Muscle of back (tissue), 13 donors: ENCODE measurements around the gene NOBOX. TPM values are rescaled to one million over a fixed set of nuclear protein-coding genes. Genes with fewer than 3 reads are reported as not detected.
"Not testable (repeated sequence)": the region's sequence is repeated elsewhere in the genome, so short reads cannot be mapped to it uniquely, and the experiment has no call there.

Source experiments
- DNase-seq, 3 donors: peaks; one replicate each; pipeline versions ENCODE4 v3.0.0 to v3.0.0-alpha.2; 2013
- long read RNA-seq, 9 donors: transcript quantifications; one replicate each; lab custom pipeline, GENCODE V29; 2026
- polyA plus RNA-seq, 10 donors: library from polyadenylated mRNA; unstranded; fragments of 120-200 nt; gene quantifications; one replicate each; pipeline ENCODE4 v1.2.1, GENCODE V29; 2013; ENCODE audit not compliant: insufficient read length in 10 of 10

NOBOX gene
- under 1 TPM in 2 of 10 donors, not detected in 8; 0.23 to 0.50 TPM for polyA plus RNA-seq
- long read RNA-seq, donor 1 = 0 reads
- long read RNA-seq, donor 2 = 0 reads
- long read RNA-seq, donor 3 = 0 reads
- long read RNA-seq, donor 4 = 0 reads
- long read RNA-seq, donor 5 = 0 reads
- long read RNA-seq, donor 6 = 0 reads
- long read RNA-seq, donor 7 = 0 reads
- long read RNA-seq, donor 8 = 0 reads
- long read RNA-seq, donor 9 = 0 reads

DNA sequence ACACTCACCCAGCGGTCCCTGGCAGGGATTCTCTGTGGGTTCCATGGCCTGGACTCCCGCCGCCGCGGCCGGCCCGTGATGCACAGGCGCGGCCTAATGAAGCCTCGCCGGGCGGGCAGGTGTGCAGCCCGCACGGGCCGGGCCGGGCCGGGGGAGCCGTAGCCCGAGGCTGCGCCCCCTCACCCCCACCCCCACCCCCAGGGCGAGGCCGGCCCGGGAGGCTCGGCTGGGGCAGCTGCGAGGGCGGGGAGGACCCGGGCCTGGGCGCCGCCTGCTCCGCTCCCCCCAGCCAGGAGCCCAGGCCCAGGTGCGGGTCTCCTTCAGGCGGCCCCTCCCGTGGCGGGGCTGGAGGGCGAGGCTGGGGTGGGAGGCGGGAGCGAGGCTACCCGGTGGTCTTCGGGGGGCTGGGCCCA is at the start of gene NOBOX:
Gene NOBOX (minus strand): TSS at position 45 of the 413 bp plus-strand sequence.
- DNase-seq = no peak

DNA sequence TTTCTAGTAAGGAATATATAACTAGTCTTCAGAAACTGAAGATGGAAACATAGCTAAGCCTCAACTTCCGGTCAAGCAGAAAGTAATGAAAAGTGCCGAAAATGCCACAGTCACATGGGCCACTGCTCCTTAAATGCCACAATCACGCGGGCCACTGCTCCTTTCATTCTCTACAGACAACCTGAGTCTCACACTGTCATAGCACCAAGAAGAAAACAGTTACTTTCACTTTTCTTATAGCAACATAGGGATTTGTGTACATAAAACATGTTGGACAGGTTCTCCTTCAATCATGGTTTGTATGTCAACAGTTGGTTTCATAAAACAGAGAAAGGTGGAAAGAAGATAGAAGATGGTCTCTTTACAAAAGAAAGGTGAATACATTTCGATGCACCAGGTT is 48.6 kb upstream of the NOBOX start:
- no peak for DNase-seq

DNA sequence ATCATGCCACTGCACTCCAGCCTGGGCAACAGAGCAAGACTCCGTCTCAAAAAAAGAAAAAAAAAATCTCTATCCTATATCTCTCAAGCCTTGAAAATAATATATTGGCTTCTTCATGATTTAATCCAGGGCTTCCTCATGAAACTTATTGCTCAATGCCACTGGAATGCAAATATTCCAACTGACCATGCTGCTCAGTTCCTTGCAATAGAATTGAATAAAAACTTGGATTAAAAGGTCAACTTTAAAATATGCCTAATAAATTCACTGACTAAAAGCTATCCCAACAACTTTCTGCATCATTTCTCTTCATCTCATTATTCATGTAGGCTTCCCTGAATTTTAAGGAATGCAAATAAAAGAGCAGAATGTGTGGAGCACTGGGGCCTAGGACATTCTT is 42.1 kb upstream of the NOBOX start:
- no peak for DNase-seq

DNA sequence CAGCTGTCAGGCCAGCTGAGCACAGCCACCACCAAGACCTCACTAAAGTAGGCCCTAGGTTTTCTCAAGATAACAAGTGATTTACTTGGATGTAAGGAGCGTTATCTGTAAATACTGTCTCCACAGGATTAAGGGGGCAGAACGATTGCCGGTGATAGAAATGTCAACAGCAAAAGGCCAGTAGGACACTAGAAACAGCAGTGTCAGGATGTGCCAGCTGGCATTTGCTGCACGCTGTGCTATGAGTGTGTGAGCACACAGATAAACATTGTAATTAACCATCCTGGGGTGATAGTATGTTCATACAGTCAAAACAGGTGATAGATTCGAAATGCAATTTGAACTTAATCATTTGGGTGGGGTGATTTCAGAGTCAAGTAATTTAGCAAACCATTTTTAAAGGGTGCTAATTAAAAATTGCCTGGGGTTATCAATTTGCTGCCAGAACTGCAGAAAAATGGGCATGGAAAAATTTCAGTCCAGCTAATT is 36.3 kb upstream of the NOBOX start:
- no peak for DNase-seq

DNA sequence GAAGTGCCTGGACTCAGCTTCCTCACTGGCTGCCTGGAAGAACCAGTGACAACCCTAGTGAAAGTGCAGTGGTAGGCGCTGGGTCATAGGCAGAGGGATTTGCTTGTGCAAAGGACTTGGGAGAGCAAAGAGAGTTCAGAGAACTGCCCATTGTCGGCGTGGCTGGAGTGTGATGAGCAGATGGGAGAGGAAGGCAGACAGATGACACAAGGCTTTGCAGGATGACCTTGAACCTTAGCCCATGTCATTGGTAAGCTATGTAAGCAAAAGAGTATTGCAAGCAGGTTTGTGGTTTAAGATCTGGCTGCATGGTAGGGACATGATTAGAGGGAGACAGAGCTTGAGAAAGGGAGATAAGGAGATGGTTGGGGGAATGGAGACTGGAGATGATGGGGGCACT is 35.3 kb upstream of the NOBOX start:
- DNase-seq = no peak

DNA sequence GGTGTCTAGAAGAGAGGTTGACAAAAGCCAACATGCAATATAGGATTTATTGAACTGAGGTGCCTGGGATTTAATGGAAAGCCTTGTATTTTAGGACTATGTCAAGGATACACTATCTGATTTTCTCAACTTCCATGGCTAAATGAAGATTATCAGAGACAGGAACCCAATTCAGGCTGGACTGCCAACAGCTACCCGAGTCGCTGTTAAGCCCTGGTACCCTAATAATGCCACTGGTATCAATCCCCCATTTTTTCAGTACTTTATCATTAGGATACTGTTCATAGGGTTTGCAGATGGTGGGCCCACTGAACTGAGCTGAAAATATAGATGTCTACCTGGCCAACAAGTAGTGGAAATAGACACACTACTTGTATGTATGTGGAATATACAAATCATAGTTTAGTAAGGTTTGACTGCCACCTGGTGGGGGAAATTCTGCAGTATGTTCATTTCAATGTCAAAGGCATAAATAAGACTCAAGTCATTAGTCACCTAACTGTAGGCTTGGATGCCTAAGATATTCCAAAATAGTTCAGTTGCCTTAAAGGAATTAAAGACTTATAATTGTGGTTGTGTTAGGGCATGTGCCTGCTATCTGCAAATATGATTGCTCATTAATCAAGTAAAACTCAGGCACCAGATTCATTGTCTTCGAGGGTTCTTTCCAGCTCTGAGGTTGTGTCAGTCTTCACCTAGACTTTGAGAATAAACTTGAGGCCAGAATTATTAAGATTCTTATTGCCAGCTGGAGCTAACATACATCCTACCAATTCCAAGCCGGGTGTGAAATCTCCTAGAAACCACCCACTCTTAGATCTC is 34.1 kb upstream of the NOBOX start:
- peak; percentile 39 to 72 (median 51) for DNase-seq

DNA sequence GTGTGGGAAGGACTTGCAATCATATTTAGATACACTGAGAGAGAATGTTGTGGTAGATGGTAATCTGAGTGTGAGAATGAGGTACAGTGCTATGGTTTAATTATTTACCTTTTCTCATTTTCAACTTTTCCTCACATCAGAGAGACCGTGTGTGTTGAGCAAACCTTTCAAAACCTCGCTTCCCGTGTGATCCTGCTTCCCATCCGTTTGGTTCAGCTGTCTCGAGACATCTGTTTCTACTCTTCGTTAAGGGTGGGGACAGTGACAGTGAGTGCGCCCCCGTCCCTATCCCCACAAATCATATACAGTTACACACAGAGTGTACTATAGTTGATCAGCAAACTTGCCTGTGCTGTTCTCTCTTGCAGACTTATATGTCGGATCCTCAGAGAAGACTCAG is 33.0 kb upstream of the NOBOX start:
- no peak for DNase-seq

DNA sequence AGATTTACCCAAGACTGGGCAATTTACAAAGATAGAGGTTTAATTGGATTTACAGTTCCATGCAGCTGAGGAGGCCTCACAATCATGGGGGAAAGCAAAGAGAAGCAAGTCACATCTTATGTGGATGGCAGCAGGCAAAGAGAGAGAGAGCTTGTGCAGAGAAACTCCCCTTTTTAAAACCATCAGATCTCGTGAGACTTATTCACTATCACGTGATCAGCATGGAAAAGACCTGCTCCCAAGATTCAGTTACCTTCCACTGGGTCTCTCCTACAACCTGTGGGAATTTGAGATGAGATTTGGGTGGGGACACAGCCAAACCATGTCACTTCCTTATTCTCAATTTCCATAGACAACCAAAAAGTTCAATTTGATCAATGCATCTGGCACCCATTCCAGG is 24.9 kb upstream of the NOBOX start:
- DNase-seq = no peak

DNA sequence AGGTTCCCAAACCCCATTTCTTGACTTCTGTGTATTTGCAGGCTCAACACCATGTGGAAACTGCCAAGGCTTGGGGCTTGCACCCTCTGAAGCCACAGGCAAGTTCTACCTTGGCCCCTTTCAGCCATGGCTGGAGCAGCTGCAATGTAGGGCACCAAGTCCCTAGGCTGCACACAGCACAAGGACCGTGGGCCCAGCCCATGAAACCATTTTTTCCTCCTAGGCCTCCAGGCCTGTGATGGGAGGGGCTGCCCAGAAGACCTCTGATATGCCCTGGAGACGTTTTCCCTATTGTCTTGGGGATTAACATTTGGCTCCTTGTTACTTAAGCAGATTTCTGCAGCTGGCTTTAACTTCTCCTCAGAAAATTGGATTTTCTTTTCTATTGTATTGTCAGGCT is 24.0 kb upstream of the NOBOX start:
- DNase-seq = not testable (repeated sequence)

DNA sequence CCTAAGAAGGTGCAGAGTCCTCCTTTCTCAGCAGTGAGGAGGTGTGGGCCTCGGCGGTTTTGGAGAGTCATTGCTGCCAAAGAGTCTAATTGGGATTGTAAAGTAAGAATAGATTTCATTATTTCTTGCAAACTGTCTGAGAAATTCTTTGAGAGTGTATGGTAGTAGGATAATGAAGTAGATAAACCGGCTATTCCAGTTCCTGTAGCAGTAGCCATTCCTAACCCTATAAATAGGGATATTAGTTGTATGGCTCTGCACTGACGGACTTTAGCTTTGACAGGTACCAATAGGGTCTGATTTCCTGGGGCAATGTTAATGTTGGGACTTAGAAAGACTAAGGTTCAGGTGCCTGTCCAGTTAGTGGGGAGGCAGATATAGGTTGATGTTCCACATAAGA is 15.4 kb upstream of the NOBOX start:
- not testable (repeated sequence) for DNase-seq

DNA sequence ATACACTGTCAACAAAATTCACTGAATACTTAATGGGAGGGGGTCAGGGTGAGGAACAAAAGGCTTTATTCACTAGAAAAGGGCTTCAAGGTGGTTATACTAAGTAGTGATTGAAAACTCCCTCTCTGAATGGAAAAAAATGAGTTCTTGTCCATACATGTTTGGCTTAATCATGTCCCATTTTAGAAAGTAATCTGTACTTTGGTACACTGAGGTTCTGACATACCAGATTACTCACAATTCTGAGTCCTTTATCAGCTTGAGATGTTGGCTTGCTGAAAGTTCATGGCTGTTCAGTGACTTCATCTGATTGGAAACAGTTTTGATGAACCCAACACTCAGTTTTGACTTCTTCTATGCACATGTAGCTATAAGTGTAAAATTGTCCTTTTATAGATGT is 12.8 kb upstream of the NOBOX start:
- DNase-seq = no peak

DNA sequence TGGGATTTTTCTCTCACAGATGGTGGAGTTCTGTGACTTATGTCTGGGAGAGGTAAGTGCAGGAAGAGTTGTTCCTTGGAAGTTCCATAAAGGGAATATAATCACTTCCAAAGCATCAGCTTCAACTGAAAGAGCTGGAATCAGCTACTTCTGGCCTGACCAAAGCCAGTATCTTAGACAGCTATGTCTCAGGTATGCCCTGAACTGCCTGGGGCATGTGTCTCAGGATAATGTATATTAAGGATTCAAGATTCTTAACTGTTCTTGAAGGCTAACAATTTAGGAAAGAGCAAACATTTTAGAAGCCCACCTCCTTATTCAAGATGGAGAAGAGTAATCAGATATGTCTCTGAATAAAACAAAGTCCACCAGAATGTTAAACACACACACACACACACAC is 12.4 kb upstream of the NOBOX start:
- no peak for DNase-seq

DNA sequence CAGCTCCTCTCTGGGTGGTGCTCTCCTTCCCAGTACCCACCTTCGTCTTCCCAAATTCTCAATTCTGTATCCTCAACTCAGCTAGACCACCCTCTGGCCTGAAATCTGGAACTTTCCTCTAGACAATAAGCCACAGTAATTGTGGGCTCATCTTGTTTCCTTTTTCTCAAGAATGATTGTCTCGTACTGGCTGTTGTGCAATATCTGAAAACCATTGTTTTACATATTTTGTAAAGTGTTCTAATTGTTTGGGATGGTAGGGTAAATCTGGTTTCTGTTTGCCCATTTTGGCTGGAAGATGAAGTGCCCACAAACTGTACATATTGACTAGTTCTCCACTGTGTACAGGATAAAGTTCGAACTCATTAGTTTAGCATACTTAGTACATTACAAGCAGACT is 11.3 kb upstream of the NOBOX start:
- DNase-seq = no peak

DNA sequence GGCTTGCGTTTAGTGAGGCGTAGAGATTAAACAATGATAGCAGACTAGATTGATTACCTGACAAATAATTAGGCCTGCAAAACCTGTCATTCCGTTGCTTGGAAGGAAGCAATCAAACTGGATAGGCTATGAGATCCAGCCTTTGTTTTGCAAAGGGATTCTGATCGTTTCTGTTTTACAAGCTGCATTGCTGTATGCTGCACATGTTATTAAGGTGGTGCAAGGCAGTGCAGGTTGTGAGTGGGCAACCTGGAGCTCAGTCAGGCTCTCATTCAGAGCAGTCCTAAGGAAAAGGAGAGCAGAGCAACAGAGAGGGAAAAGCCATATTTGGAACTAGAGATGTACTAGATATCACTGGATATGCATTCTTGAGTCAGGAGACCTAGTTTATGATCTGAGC is 6.9 kb upstream of the NOBOX start:
- DNase-seq = no peak

DNA sequence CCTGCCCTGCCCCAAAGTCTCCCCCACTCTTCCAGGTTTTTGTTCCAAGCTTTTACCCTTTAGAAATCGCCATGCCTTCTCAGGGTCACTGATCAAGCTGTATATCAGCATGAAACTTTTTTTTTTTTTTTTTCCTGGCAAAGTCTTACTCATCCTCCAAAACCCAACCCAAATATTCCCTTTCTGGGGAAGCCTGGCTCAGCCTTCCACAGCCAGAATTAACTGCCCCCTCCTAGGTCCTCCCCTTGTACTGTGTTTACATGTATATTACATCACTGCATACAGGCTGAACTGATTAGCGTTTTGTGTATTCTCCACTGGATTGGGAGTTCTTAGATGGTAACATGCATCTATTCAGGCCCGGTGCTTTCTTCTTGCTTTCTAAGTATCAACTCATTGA is 4.6 kb upstream of the NOBOX start:
- DNase-seq = no peak

DNA sequence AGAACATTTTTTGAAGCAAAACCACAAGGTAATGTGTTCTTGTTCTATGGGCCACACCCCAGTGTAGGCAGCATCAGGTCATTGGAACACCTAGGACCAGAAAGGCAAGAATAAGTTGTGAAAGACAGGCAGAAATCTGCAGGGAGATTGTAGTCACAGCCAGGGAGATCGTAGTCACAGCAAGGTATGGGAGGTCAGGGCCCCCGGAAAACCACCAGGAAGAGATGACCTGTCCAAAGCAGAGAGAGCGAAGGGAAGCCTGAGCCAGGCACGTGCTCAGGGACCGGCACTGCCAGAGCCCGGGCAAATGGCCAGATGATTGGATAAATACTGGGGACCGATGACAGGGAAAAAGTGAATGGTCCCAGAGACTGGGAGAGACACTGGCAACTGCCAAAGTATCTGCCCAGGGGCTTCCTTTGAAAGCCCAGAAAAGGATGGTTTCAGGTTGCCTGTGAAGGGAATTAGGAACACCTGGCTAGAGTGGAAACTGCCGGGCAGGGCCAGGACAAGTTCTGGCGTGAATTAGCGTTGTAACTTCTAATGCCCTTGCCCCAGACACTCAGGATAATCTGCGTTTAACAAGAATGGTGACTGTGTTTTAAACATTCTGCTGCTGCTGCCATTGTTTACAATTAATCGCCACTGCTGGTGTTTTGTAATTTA is 3.9 kb upstream of the NOBOX start:
- DNase-seq = no peak

DNA sequence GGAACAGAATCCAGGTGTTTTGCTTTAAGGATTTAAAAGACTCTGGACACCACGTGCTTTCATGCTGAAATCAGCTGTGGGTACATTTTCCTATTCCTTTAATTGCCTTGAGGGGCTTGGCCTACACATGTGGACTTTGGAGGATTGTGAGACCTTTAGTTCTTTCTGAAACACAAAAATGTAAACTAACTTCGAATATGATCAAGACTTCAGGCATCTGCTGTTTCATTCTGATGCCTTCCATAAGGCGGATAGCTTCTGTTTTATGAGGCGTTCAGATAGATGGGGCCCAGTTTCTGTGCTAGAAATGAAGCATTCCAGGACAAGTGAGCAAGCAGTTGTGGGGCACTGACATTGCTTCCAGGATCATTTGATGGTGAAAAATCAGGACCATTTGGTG is 1.5 kb upstream of the NOBOX start:
- DNase-seq = no peak

DNA sequence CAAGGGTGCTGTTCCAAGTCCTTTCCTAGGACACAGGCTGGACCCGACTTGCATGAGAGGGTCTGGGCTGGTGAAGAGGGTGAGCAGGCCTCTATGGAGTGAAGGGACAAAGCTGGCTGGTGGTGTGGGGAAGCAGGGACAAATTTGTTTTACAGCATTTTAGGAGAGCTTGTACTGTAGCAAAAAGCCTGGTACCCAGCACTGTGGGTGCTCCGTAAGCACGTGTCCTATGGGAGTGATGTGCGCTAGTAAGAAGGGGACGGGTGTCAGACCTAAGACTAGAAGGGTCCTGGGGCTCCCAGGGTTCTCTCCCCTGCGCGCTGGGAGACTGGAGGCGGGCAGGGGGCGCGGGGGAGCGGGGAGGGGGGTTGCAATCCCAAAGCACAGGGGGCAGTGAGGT is 391 bp downstream of the NOBOX start:
- no peak for DNase-seq

DNA sequence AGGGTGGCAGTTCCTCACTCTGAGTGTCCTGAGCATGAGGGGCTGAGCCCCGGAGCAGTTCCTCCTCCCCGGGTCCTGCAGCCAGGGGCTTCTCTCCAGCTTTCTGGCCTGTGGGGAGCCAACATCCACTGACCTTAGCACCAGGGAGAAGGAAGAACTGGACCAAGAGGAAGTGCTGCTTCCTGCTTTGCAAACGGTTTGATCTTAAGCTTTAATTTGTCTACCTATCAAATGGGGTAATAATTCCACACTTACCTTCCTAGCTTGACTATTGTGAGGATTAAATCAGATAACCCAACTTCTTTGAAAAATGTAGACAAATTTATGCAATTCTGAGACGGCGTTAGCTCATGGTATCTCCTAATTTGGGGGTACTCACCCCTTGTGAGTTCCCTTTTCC is 2.0 kb downstream of the NOBOX start:
- DNase-seq = no peak

DNA sequence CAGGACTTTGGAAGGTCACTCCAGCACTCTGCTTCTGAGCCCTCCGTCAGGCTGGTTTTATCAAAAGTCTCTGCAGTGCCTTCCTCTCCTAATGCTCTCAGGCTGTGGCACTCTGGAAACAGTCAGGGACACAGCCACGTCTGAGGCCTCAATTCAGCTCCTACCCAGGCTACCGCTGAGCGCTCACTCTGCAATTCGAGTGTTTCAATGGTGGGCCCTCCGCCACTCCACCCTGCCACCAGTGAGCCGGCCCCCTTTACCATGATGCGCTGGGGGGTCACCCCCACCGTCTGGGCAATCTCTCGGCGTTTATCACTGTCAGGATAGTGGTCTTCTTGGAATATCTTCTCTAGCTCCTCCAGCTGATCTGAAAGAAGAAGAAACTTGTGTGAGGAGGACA is 3.5 kb downstream of the NOBOX start:
- no peak for DNase-seq

DNA sequence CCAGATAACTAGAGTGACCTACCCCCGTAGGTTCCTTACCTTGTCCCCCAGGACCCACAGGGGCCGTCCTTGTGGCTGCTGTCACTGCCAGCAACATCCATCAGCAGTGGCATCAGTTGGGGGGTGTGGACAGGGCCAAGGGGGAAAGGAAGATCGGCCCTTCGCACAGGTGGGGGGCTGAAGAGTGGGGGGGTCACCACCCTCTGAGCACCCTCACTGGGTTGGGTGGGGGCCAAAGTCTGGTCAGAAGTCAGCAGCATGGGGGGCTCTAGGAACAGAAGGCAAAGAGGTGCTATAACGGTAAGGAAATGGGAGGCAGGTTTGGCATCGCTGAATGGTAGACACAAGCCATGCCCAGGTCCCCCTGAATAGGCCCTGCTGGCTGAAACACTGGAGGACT is 4.6 kb downstream of the NOBOX start:
- no peak for DNase-seq

DNA sequence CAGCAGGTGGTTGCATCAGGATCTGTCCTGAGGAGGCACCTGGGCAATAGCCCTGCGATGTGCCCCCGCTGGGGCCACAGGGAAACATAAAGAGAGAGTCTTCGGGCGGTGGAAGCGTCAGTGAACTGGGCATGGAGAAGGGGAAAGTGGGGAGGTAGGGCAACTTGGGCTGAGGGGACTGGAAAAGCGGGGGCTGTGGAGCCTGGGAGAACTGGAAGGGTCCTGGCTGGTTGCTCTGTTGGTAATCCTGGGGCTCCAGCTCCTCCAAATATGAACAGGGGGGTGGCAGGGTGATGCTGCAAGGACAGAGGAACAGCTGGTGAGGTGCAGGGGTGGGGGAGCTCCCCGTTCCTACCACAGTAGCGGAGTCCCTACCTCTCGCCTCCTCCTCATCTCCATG is 5.2 kb downstream of the NOBOX start:
- no peak for DNase-seq

DNA sequence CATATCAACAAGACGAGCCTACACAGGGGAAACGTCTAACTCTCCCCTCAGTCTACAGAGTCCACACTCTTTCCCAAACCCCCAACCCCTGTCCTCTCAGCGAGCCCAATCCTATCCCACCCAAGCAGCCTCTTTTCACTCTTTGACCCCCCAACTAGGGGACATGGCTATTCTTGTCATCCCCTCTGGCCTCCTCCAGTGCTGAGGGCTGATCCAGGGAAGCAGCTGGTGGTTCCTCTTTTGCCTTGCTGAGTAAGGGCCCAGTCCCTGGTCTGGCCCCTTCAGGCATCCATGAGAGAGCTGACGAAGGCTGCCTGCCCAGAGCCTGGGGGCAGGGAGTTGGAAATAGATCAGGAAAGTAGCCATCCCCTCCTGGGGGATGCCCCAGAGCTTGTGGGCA is 6.4 kb downstream of the NOBOX start:
- no peak for DNase-seq
